KG1 (cell line): ENCODE measurements around the gene TAF1.
"Not testable (repeated sequence)": the region's sequence is repeated elsewhere in the genome, so short reads cannot be mapped to it uniquely, and the experiment has no call there.

ENCODE experiments used
- DNase-seq: peaks from one replicate; lab custom pipeline; 2025; lab: John Stamatoyannopoulos, UW

The TAF1 gene

DNA sequence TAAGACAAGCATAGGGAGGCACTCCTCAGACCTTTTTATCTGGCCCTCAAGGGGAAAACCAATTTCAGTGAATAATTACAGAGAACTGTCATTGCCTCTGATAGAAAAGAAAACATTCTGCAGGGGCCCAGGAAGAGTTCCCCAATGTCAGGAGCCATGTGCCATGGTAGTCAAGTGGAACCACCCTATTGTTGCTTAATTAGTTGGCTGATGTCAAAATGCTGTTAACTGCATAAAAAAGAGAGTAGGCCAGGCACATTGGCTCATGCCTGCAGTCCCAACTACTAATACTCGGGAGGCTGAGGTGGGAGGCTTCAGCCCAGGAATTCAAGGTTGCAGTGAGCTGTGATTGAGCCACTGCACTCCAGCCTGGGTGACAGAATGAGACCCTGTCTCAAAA is 138.2 kb downstream of the TAF1 start:
- DNase-seq: no peak

DNA sequence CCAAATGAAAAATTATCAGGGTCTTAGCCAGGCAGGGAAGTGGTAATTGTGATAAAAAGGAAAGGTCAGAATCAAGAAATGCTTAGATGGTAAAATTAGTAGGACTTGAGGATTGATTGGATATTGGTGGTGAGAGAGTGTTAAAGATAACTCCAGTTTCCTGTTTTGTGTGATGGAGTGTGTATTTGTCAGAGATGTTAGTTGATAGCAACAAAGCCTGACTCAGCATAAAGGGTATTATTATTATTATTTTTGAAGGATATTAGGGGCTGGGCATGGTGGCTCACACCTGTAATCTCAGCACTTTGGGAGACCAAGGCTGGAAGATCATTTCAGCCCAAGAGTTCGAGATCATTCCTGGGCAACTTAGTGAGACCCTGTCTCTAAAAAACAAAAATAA is 143.1 kb downstream of the TAF1 start:
- no peak for DNase-seq

GRCh38 chrX:71510161-71510560 is 144.0 kb downstream of the TAF1 start:
- no peak for DNase-seq

- not testable (repeated sequence) for DNase-seq
Observed at GRCh38 chrX:71513731-71514130, 147.6 kb downstream of the TAF1 start.

DNA sequence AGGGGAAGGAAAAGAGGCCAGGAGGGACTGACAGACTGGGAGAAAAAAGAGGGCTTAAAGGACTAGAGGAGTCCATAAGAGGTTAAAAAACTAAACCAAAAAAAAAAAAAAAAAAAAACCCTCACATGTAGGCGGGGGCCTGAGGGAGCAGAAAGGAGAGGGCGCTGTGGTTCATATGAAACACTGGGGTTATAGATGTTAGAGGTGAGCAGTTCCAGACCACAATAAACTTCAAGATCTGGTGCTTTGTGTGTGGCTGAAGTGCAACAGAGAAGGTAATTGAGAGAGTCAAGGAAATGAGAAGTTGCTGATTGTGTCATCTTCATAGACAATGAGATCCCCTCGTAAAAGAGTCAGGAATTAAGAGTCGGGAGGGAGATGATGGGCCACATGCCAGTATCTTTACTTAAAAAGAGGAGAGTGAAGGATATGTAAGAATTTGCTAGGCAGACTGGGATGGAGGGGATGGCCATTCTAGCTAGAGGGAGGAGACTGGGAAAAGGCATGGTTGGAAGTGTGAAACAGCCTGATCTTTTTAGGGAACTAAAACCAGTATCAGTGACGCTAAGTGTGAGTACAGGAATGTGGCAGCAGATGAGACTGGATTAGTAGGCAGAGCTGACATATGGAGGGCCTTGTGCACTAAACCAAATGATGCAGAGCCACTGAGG is 148.3 kb downstream of the TAF1 start:
- no peak for DNase-seq

DNA sequence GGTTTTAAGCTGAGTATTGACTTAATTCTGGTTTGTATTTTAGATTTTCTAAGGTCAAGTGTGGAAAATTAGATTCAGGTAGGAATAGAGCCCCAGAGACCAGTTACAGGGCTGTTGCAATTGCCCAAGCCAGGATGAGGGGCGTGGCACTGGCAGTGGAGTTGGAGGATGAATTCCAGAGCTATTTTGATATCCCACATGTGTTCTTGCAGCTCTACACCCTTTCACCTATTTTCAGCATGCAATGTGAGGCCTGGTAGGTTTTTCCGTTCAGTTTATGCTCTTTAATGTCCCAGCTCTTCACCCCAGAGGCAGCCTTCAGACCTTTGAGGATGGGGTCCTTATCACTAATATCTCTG is 148.9 kb downstream of the TAF1 start:
- no peak for DNase-seq
